ENCODE results near the gene ESR1.

The ESR1 gene

DNA sequence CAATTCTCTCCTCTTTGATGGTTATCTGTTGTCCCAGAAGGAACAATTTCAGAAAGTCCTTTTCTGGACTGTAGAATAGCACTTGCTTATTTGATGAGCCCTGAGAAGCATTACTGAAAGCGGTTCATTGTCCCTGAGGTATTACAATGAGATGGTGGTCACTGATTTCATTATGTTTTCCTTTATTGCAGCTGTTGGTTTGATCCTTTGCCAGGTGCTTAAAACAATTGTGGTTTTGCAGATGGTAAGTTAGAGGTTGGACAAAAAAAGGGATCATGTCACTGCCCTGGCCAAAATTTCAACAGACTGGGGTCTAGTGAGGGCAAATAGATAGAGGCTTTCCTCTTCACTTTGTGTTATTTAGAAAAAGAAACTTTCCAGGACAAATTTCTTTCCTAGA is 61.9 kb downstream of the ESR1 start:
- H3K4me3 ChIP-seq (replicated peaks in 1 of 2; ENCODE audit: low read depth in 2 of 2, low read length in 2 of 2): no peak overlapping the region
- DNase-seq (ENCODE audit: low read depth in 2 of 2): peak; percentile 8 to 79
- TF ChIP-seq, protein P1, sequence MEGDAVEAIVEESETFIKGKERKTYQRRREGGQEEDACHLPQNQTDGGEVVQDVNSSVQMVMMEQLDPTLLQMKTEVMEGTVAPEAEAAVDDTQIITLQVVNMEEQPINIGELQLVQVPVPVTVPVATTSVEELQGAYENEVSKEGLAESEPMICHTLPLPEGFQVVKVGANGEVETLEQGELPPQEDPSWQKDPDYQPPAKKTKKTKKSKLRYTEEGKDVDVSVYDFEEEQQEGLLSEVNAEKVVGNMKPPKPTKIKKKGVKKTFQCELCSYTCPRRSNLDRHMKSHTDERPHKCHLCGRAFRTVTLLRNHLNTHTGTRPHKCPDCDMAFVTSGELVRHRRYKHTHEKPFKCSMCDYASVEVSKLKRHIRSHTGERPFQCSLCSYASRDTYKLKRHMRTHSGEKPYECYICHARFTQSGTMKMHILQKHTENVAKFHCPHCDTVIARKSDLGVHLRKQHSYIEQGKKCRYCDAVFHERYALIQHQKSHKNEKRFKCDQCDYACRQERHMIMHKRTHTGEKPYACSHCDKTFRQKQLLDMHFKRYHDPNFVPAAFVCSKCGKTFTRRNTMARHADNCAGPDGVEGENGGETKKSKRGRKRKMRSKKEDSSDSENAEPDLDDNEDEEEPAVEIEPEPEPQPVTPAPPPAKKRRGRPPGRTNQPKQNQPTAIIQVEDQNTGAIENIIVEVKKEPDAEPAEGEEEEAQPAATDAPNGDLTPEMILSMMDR (IDR thresholded peaks at IDR 0.05; ENCODE audit: low read depth, low read length): no peak

GRCh38 chr6:151869787-151870186 is 62.3 kb downstream of the ESR1 start:
- TF ChIP-seq, protein P1 (IDR thresholded peaks at IDR 0.05; ENCODE audit: low read depth, low read length): no peak
- no peak overlapping the region for H3K4me3 ChIP-seq (replicated peaks in 1 of 2; ENCODE audit: low read depth in 2 of 2, low read length in 2 of 2)
- peak; percentile 11 to 60 for DNase-seq (ENCODE audit: low read depth in 2 of 2)

GRCh38 chr6:151870375-151870774 is 62.9 kb downstream of the ESR1 start:
- peak in 1 of 2 donors; percentile 17 for DNase-seq (ENCODE audit: low read depth in 2 of 2)
- TF ChIP-seq, protein P1 (IDR thresholded peaks at IDR 0.05; ENCODE audit: low read depth, low read length): no peak
- no peak overlapping the region for H3K4me3 ChIP-seq (replicated peaks in 1 of 2; ENCODE audit: low read depth in 2 of 2, low read length in 2 of 2)

DNA sequence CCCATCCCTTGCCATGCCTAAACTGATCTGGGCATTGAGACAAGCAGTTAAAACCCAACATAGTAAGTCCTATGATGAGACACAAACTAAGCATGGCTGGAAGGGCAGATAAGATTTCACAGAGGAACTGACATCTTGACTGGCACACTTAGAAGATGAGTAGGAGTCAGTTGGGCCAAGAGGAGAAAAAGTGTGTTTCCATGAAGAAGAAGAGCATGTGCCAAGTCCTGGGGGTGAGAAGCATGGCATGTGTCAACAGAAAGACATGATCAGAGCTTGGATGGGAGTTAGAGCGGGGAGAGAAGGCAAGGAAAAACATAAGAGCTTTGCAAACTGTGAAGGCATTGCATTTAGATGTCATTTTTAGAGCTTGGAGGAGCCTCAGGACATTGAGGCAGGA is 68.0 kb downstream of the ESR1 start:
- DNase-seq (ENCODE audit: low read depth in 2 of 2): no peak
- TF ChIP-seq, protein P1 (IDR thresholded peaks at IDR 0.05; ENCODE audit: low read depth, low read length): no peak
- no peak overlapping the region for H3K4me3 ChIP-seq (replicated peaks in 1 of 2; ENCODE audit: low read depth in 2 of 2, low read length in 2 of 2)

- no peak for DNase-seq (ENCODE audit: low read depth in 2 of 2)
- TF ChIP-seq, protein P1 (IDR thresholded peaks at IDR 0.05; ENCODE audit: low read depth, low read length): no peak
- H3K4me3 ChIP-seq (replicated peaks in 1 of 2; ENCODE audit: low read depth in 2 of 2, low read length in 2 of 2): no peak overlapping the region
These were observed 68.6 kb downstream of the ESR1 start for GRCh38 chr6:151876122-151876521.

DNA sequence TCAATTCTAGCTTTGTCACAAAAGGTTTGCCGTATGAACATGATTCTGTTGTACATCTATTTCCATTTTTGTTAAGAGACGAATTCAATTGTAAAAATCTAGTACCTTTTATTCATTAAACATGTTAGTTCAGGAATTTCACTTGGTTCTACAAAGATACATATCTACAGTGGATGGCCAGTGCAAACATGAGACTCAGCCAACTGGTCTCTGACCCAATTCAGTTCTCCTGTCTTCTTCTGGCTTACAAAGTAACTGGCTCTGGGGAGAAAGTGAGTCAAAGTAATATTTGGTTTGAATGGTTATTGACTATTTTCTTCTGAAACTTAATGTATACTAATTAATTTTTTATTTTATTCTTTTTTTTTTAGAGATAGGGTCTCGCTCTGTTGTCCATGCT is 70.0 kb downstream of the ESR1 start:
- DNase-seq (ENCODE audit: low read depth in 2 of 2): no peak
- TF ChIP-seq, protein P1 (IDR thresholded peaks at IDR 0.05; ENCODE audit: low read depth, low read length): no peak
- H3K4me3 ChIP-seq (replicated peaks in 1 of 2; ENCODE audit: low read depth in 2 of 2, low read length in 2 of 2): no peak overlapping the region

- TF ChIP-seq, protein P1 (IDR thresholded peaks at IDR 0.05; ENCODE audit: low read depth, low read length): no peak
- H3K4me3 ChIP-seq (replicated peaks in 1 of 2; ENCODE audit: low read depth in 2 of 2, low read length in 2 of 2): no peak overlapping the region
- no peak for DNase-seq (ENCODE audit: low read depth in 2 of 2)
These were observed 73.7 kb downstream of the ESR1 start for GRCh38 chr6:151881231-151881630.

All from cardiac fibroblast (primary cell).